Loucy (cell line): ENCODE results near the gene PLA2G4F.

ENCODE experiments used
- CTCF ChIP-seq: fragments of 200-600 bp; sonication (generic); conservative IDR thresholded peaks from 2 replicates; pipeline ENCODE4 v1.5.1; 2014; ENCODE audit warnings: mild to moderate bottlenecking, antibody characterized with exemption, low read length
- EZH2phosphoT487 ChIP-seq: fragments of 200-600 bp; IDR thresholded peaks from 2 replicates; pipeline ENCODE4 v1.6.1; 2018; ENCODE audit warnings: antibody characterized with exemption, mild to moderate bottlenecking, moderate library complexity, borderline replicate concordance

GRCh38 chr15:42202653-42203052, 46.2 kb upstream of the PLA2G4F start:
- TF ChIP-seq CTCF: no peak
- TF ChIP-seq EZH2phosphoT487: no peak
